ENCODE results near the gene B3GNT8.
"Not testable (repeated sequence)": the region's sequence is repeated elsewhere in the genome, so short reads cannot be mapped to it uniquely, and the experiment has no call there.

B3GNT8 gene

GRCh38 chr19:41435936-41436673 is 8.9 kb upstream of the B3GNT8 start:
- no peak for DNase-seq

GRCh38 chr19:41435376-41435775 is 8.2 kb upstream of the B3GNT8 start:
- DNase-seq, result not testable (repeated sequence)

GRCh38 chr19:41434450-41434849 is 7.3 kb upstream of the B3GNT8 start:
- DNase-seq, result no peak

- no peak for DNase-seq
These were observed 6.0 kb upstream of the B3GNT8 start for GRCh38 chr19:41433171-41433570.

GRCh38 chr19:41431426-41432386 is 4.5 kb upstream of the B3GNT8 start:
- DNase-seq, result peak in 1 of 2 experiments; percentile 24

GRCh38 chr19:41430922-41431321 is 3.7 kb upstream of the B3GNT8 start:
- no peak for DNase-seq

GRCh38 chr19:41428481-41428859 is 1.3 kb upstream of the B3GNT8 start:
- no peak for DNase-seq

GRCh38 chr19:41427647-41428480 is 690 bp upstream of the B3GNT8 start:
- DNase-seq, result no peak

- no peak for DNase-seq
These were observed 895 bp downstream of the B3GNT8 start for GRCh38 chr19:41426116-41426841.

- no peak for DNase-seq
These were observed 1.7 kb downstream of the B3GNT8 start for GRCh38 chr19:41425174-41426115.

- DNase-seq, result no peak
These were observed 2.6 kb downstream of the B3GNT8 start for GRCh38 chr19:41424335-41425173.

GRCh38 chr19:41422955-41423354 is 4.2 kb downstream of the B3GNT8 start:
- no peak for DNase-seq

GRCh38 chr19:41422456-41422855 is 4.7 kb downstream of the B3GNT8 start:
- no peak for DNase-seq

GRCh38 chr19:41421973-41422372 is 5.2 kb downstream of the B3GNT8 start:
- DNase-seq, result no peak

- DNase-seq, result no peak
These were observed 5.9 kb downstream of the B3GNT8 start for GRCh38 chr19:41421314-41421713.

- no peak for DNase-seq
These were observed 6.9 kb downstream of the B3GNT8 start for GRCh38 chr19:41420101-41420880.

- no peak for DNase-seq
These were observed 10.9 kb downstream of the B3GNT8 start for GRCh38 chr19:41416194-41416674.

GRCh38 chr19:41415154-41415571 is 12.0 kb downstream of the B3GNT8 start:
- DNase-seq, result no peak

GRCh38 chr19:41414461-41414860 is 12.7 kb downstream of the B3GNT8 start:
- no peak for DNase-seq
